ENCODE data around the gene AKR1B15. TPM values are rescaled to one million over a fixed set of nuclear protein-coding genes. Genes with fewer than 3 reads are reported as not detected.
A peak's percentile ranks its signal among the peaks of the same experiment; 100 is the strongest.

The AKR1B15 gene
- total RNA-seq, 4 donors from 2014 or later, result 0.17 TPM; not detected in 3

DNA sequence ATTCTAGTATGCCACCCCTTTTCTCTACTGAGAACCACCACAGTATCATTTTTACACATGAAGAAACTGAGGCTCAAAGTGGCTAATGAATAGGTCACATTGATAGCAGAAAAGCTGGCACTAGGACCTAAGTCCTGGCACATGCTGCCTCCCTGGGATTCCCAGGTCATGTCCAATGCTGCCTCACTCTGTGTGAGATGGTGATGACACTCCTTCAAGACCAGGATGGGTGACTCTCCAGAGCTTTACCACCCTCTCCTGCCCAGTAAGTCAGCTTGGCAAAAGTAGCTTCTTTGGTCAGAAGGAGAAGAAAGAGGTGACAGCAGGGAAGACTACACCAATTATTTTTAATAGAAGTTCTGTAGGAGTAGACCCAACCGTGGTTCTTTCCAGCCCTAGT lies 34.8 kb upstream of the AKR1B15 start:
- Histone ChIP-seq H3K36me3 (no peaks in the 10 kb centered on the region), H3K27me3 (no peaks in the 10 kb centered on the region), H3K4me1 (peaks cover 0 to 7% (median 4%) of the 10 kb centered on the region in 4 donors), H3K4me3 (no peak overlapping the region), H3K27ac (replicated peaks in 1 of 4) (no peak overlapping the region), H3K9me3 (no peaks in the 10 kb centered on the region)
- WGBS, result 31% methylated on average over 1 of the region's 1 CpG
- no peak for DNase-seq (ENCODE audit: extremely low spot score)
- no peak for TF ChIP-seq POLR2AphosphoS5 (IDR thresholded peaks at IDR 0.05)
- TF ChIP-seq, protein P1, sequence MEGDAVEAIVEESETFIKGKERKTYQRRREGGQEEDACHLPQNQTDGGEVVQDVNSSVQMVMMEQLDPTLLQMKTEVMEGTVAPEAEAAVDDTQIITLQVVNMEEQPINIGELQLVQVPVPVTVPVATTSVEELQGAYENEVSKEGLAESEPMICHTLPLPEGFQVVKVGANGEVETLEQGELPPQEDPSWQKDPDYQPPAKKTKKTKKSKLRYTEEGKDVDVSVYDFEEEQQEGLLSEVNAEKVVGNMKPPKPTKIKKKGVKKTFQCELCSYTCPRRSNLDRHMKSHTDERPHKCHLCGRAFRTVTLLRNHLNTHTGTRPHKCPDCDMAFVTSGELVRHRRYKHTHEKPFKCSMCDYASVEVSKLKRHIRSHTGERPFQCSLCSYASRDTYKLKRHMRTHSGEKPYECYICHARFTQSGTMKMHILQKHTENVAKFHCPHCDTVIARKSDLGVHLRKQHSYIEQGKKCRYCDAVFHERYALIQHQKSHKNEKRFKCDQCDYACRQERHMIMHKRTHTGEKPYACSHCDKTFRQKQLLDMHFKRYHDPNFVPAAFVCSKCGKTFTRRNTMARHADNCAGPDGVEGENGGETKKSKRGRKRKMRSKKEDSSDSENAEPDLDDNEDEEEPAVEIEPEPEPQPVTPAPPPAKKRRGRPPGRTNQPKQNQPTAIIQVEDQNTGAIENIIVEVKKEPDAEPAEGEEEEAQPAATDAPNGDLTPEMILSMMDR (IDR thresholded peaks at IDR 0.05), result no peak
- intact Hi-C loops (cut with DNase I), result loop anchor here (2.0 kb wide), 1 partner anchor 93 kb away; no protein-coding TSS in a partner anchor

DNA sequence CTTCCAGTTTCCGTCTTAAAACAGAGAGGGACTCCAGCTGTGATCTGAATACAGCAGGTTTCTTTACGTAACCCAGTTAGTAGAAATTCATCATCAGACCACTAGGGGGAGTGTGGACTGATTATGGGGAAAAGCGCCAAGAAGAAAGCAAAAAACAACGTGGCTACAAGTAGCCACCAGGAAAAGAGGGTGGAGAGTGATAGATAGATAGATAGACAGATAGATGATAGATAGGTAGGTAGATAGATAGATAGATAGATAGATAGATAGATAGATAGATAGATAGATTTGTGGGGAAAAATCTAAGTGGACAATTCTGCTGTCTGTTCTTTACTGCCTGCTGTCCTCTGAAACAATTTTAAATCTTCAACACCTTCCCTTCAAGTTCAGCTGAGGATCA lies 34.2 kb upstream of the AKR1B15 start:
- Histone ChIP-seq H3K4me3 (no peak overlapping the region), H3K27ac (replicated peaks in 1 of 4) (no peak overlapping the region), H3K9me3 (no peaks in the 10 kb centered on the region), H3K27me3 (no peaks in the 10 kb centered on the region), H3K4me1 (peaks cover 0 to 7% (median 4%) of the 10 kb centered on the region in 4 donors), H3K36me3 (no peaks in the 10 kb centered on the region)
- DNase-seq (ENCODE audit: extremely low spot score), result no peak
- no peak for TF ChIP-seq POLR2A (IDR thresholded peaks at IDR 0.05; ENCODE audit: low read depth)
- TF ChIP-seq EP300 (IDR thresholded peaks at IDR 0.05), result no peak
- no peak for TF ChIP-seq POLR2AphosphoS5 (IDR thresholded peaks at IDR 0.05)
- TF ChIP-seq, protein P1 (IDR thresholded peaks at IDR 0.05), result peak; percentile 74 to 83 (median 78)
- 5% methylated on average over 4 of the region's 4 CpGs for WGBS
- intact Hi-C loops (cut with DNase I), result loop anchor here (2.0 kb wide), 1 partner anchor 92 kb away; no protein-coding TSS in a partner anchor

GRCh38 chr7:134515569-134516468 lies 33.1 kb upstream of the AKR1B15 start:
- Histone ChIP-seq H3K27me3 (no peaks in the 10 kb centered on the region), H3K36me3 (no peaks in the 10 kb centered on the region), H3K4me1 (peaks cover 0 to 7% (median 4%) of the 10 kb centered on the region in 4 donors), H3K9me3 (no peaks in the 10 kb centered on the region), H3K4me3 (no peak overlapping the region), H3K27ac (replicated peaks in 1 of 4) (no peak overlapping the region)
- intact Hi-C loops (cut with DNase I), result loop anchor here (2.0 kb wide), 1 partner anchor 91 kb away; no protein-coding TSS in a partner anchor
- WGBS, result 57% methylated on average over 6 of the region's 6 CpGs
- TF ChIP-seq POLR2A (IDR thresholded peaks at IDR 0.05; ENCODE audit: low read depth) (no peak), EP300 (IDR thresholded peaks at IDR 0.05) (no peak), POLR2AphosphoS5 (IDR thresholded peaks at IDR 0.05) (no peak)
- TF ChIP-seq, protein P1 (IDR thresholded peaks at IDR 0.05), result no peak
- peak; percentile 57 for DNase-seq (ENCODE audit: extremely low spot score)

DNA sequence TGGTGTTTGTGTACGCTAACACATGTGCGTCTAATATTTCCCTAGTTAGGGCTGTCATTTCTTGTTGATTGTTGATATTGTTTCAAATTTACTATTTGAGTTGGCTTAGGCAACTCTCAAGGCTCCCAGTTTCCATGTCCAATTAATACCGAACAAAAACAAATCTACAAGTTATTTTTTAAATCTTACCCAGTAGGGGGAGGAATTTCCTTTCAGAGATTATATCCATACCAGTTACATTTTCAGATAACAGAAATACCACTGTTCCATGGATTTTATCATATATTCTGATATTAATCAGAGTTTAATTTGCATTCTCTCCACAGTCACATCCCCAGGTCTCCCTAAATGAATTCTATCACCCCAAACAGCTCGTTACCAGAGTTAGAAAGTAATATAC lies 28.8 kb upstream of the AKR1B15 start:
- no peak for DNase-seq (ENCODE audit: extremely low spot score)
- no peaks in the 10 kb centered on the region for H3K36me3 ChIP-seq
- H3K4me3 ChIP-seq, result no peak overlapping the region
- intact Hi-C loops (cut with DNase I), result no loop called here
- peaks cover 0 to under 1% (median 0%) of the 10 kb centered on the region in 4 donors for H3K4me1 ChIP-seq
- no peaks in the 10 kb centered on the region for H3K27me3 ChIP-seq
- WGBS, result 78% methylated on average over 4 of the region's 4 CpGs
- TF ChIP-seq EP300 (IDR thresholded peaks at IDR 0.05), result no peak
- TF ChIP-seq, protein P1 (IDR thresholded peaks at IDR 0.05), result peak in 1 of 3 experiments; percentile 7
- no peaks in the 10 kb centered on the region for H3K9me3 ChIP-seq
- no peak overlapping the region for H3K27ac ChIP-seq (replicated peaks in 1 of 4)

All from esophagus muscularis mucosa (tissue), 4 donors.